ENCODE measurements around the gene CELF2.
"Not testable (repeated sequence)": the region's sequence is repeated elsewhere in the genome, so short reads cannot be mapped to it uniquely, and the experiment has no call there.

The CELF2 gene

DNA sequence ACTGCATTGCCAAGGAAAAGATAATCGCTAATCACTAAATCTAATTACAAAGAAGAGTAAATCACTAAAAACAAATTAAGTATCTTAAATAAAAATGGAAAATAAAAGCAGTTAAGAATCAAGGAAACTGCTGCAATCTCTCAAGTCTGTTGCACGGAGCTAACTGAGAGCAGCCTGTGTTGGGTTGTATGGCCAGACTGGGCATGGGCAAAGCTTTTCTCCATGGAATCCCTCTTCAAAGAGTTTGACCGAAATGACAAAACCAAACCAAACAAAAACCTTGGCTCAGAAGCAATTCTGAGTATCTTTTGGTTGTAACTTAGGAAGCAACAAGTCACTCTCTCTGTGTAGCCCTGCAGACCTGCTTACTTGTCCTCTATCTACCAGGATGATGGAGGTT, 78.8 kb downstream of the CELF2 start:
- DNase-seq (ENCODE audit: low read depth in 3 of 3): no peak

DNA sequence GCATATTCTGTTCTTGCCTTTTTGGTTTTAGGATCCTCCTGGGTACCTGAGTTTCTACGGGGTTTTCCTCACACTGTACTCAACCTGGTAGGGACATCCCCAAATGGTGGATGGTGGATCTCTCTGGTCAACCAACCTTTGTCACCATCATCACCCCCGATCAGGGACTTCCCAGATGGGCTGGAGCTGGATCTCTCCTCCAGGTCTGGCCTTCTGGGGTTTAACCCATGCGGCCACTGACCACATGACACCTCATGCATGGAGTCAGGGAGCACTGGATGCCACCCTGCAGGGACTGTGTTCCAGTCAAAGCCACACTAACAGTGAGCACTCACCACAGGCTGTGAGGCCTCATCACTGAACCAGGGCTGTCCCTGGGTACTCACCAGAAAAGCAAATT, 80.0 kb downstream of the CELF2 start:
- DNase-seq (ENCODE audit: low read depth in 3 of 3): no peak

DNA sequence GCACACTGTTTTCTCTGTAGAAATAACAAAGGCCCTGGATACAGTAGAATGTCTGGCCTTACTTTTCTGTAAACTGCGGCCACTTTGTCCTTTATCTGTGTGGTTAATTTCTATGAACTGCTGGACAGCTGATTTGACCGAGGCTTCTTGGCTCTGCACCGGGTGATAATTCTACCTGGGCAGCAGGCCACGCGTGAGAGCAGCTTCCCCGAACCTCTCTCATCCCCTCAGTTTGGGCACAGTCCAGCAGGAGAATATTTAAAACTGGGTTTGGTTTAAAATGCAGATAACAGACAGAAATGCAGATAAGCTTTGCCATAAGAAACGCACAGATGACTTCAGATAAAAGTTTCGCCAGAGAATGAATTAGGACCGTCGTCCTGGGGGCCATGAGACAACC, 81.0 kb downstream of the CELF2 start:
- DNase-seq (ENCODE audit: low read depth in 3 of 3): no peak

DNA sequence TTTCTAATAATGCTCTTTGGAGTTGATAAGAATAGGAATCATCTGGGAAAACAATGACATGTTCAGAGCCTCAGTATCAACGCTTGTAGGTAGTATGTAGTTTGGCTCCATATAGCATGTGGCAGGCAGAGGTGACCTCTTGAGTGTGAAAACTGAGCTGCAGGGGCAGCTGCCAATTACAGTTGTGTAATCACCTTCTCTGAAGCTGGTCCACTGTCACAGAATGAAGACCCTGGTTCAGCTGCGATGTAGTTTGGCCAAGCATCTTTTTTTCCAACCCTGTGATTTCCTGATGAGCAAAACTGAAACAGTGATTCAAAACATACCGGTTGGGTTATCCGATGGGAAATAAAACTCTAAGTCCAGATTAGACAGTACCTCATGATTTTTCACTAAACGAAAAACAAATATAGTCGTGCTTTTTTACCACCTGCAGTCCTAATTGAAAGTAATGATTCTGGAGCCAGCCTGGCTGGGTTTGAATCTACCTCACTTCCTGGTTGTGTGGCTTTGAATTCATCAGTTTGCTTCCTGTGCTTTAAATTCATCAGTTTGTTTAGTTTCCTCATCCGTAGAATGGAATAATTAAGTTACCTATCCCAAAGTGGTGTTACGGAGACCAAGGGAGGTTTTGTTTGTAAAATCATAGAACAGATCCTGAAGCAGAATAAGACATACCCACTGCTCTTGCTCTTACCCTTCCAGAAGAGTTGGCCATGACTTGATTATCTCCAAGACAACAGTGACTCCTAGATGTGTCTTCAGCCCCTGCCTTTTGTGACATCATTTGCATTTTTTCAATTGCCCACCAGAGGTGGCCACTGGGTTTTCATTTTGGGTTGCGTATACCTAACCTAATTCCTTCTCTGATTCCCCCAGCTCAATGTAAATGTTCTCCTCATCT, 87.4 kb downstream of the CELF2 start:
- DNase-seq (ENCODE audit: low read depth in 3 of 3): no peak

DNA sequence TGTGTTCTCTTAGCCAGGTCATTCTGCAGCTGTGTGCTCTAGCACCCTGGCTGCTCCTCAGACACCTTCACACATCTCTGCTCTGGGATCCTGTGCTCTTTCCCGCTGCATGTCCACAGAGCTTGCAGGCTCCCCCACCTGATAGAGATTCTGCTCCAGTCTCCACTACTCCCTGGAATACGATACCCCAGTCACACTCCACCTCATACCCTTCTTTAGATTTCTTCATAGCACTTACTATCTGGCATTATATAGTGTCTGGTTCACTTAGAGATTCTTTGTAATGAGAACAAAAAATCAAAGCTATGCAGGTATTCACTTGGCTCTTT, 88.0 kb downstream of the CELF2 start:
- DNase-seq (ENCODE audit: low read depth in 3 of 3): no peak

DNA sequence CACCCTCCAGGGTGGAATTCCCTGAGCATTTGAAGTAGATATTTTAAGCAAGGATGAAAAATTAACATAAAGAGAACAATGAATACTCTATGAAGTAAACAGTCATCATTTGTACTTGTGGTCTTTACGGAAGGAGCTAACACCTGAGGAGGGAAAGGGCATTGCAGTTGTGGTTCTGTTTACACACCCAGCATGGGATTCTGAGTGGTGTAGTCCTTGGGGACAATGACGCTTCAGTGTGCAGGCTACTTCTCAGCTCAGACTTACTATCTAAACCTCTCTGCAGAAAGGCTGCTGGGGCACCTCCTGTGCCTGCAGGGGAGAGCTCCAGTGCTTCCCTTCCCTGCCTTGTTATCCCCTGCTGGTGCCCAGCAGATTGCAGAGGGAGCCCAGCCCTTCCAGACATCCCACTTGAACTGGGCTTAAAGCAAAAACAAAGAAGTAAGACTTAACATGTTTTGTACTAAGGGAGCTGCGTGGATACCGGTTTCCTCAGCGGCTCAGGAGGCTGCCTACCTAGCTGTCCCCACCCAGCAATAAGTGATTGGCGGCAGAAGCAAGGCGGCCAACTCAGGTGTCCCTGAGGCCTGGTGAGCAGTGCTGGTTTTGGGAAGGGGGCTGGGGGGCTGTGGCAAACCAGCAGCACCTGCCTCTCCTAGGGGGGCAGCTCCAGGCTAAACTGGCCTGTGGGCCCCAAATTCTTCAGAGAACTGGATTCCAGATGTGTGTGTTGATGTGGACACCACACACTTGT, 89.1 kb downstream of the CELF2 start:
- no peak for DNase-seq (ENCODE audit: low read depth in 3 of 3)

DNA sequence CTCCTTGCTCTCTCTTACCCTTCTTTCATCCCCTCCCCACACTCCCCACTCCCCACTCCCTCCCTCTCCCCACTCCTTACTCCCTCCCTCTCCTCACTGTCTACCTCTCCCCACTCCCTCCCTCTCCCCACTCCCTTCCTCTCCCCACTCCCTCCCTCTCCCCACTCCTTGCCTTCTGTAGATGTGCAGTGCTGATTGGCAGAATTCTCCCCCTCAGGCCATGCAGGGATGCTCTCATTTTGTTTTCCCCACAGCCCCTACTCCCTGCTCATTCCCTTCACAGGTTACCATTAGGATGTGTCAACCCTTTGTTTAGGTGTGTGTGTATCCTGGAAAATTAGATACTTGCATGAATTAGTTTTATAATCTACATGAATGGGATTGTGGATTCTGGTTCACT, 90.3 kb downstream of the CELF2 start:
- DNase-seq (ENCODE audit: low read depth in 3 of 3): no peak

DNA sequence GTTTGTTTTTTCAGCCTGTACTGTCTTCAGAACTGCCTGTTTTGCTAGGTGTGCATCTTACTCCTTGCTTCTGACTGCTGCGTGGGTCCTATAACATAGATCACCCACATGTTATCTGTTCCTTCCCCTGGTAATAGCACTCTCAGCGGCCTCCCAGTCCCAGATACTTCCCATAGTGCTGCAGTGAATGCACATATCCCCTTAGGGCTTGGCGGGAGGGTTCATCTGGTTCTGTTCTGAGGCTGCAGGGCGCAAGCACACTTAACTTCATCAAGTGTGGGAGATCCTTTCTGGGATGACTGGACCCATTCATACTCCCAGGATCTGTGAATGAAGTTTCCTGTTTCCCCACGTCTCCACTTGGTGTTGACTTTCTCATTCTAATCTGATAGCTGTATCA, 90.7 kb downstream of the CELF2 start:
- no peak for DNase-seq (ENCODE audit: low read depth in 3 of 3)

DNA sequence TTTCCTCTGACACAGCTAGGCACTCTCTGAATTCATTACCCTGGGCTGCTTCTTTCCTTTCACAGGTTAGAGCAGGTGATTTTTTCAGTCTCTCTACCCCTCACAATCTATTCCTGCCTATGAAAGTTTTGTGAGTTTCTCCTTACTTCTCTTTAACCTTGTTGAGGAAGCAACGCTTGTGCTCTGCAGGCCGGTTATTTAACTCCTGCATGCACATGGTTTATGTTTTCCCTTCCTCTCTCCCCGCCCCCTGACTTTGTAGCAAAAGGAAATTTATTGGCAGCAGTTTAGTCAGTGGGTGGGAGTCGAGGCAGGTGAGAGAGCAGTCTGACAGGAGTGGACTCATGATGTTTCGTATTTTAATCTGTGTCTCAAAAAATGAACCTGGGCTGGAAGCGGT, 91.9 kb downstream of the CELF2 start:
- no peak for DNase-seq (ENCODE audit: low read depth in 3 of 3)

DNA sequence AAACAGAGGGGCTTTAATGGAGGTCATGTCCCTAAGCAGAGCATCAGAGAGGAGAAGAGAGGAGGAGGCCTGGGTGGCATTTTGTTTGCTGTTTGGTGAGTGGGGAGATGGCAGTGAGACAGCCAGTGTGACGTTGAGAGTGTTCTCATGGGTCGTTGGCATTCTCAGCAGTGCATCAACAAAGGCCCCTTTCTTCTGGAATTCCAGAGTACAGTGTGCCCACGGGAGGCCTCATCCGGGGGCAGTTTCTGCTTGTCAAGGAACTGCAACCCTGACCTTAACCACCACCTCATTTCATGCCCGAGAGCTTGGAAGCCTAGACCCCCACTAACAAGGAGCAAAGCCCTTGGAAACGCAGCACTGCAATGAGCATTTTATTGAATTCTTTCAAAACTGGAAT, 92.9 kb downstream of the CELF2 start:
- DNase-seq (ENCODE audit: low read depth in 3 of 3): no peak

DNA sequence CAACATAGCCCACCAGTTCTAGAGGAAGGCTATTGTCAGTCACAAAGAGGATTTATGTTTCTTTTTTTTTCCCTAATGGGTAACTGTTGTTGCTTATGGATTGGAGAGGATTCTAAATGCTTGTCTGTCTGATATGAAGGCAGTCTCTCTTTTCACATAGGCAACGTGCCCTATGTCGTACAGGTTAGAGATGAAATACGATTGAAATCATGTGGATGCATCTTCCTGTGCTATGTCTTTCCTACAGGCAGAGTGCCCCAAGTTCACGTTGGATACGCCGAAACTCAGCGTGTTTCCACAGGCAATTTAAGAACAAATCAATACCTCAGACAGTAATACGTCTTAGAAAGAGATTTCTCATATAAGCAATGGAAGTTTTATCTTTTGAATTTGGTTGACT, 93.8 kb downstream of the CELF2 start:
- DNase-seq (ENCODE audit: low read depth in 3 of 3): no peak

DNA sequence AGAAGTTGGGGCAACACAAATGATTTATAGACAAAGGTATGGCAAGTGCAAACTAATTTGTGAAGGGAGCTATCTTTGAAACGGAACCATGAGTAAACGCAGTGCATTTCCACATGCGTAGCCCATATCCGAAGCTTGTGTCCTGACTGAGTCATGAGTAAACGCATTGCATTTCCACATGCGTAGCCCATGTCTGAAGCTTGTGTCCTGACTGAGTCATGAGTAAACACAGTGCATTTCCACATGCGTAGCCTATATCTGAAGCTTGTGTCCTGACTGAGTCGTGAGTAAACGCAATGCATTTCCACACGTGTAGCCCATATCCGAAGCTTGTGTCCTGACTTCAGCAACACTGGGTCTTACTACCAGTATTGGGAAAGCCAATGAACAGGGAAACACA, 95.0 kb downstream of the CELF2 start:
- DNase-seq (ENCODE audit: low read depth in 3 of 3): no peak

DNA sequence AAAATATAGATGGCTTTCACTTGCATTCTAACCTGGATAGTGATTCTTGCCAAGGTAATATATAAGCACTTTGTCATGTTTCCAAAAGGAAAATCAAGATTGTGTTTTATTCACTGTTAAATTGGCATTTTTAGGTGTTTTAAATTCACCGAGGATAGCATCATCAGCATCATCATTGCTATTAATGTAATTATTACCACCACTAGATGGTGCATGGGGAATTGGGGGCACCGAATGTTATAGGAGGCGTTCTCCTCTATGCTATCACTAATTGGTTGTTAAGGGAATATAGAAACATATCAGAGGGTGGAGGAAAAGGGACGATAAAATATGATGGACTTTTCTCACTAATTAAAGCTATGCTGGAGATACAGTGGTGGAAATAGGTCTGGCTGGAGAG, 95.5 kb downstream of the CELF2 start:
- DNase-seq (ENCODE audit: low read depth in 3 of 3): no peak

DNA sequence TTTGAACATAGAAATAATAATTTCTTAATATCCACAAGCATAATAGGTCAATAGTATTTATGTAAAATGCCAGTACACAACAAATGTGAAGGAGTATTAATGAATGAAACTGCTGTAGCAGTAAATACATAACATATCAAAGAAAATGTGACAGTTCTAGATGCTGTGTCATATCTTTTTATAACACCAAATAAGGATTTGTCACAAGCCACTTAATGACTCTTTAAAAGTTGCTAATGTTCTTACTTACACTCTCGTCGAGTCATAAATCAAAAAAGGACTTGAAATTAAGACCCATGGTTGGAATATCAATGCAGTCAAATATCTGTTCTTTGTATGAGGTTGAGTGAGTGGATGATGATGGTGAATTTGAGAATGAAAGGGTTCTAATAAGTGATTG, 96.6 kb downstream of the CELF2 start:
- DNase-seq (ENCODE audit: low read depth in 3 of 3): no peak

DNA sequence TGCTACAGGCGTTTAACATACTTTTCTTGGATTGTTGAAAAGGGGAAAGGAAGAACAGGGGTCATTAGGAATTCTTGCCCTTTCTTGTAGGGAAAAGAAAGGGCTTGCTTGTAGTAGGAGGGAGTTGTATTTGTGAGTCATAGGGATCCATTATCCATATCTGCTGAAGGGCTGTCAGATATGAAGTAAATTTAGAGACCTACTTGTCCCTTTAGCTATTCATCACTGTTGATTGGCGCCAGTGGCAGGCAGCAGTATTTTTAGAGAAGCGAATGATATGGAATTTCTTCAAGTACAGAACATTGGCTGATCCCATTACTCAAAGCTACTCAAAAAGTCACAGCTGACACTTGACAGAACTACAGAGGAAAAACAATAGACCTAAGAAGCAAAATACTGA, 97.7 kb downstream of the CELF2 start:
- no peak for DNase-seq (ENCODE audit: low read depth in 3 of 3)

DNA sequence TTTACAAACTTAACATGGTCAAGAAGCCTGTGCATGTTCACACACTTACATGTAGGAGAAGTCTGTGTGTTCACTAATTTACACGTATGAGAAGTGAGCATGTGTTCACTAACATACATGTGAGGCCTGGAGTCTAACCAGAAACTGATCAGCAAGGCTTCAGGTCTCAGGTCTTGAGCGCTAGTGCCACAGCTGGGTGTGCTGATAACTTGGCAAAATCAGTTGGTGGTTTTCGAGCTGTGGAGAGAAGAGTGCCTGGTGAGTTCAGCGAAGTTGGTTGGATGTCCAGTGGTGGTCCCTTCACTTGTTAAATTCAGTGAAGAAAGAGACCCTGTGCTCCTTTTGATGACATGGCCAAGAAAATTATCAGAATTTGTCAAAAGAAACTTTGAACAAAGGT, 98.7 kb downstream of the CELF2 start:
- no peak for DNase-seq (ENCODE audit: low read depth in 3 of 3)

DNA sequence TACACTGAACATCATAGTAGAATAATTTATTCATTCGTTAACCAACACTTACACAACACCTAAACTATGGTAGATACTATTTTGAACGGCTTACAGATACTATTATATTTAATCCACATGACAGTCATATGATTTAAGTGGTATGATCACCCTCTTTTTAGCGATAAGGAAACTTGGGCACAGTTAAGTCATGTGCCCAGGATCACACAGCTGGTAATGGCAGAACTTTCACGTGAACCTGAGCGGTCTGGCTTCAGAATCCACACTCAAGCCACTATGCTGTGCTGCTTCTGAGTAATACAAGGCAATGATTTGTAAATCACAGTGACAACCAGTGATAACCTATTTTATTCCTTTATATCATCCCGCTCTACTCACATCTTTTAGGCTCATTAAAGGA, 99.1 kb downstream of the CELF2 start:
- no peak for DNase-seq (ENCODE audit: low read depth in 3 of 3)

DNA sequence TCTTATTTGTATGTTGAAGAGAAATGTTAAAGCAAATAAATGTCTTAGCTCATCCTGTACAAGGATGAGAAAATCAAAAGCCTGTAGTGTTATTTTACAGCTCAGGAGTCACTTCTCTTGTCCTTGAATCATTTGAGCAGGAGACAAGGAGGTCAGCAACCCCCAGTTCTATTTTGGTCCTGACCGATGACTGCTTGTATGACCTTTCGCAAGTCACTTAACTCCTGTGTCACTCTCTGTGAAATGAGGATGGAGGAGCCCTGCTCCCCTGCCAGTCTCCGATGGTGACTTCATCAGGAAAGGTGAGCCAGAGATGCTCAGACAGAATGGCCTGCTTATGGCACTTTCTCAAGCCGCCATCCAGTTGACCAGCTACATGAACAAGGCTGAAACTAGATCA, 101.0 kb downstream of the CELF2 start:
- DNase-seq (ENCODE audit: low read depth in 3 of 3): no peak

DNA sequence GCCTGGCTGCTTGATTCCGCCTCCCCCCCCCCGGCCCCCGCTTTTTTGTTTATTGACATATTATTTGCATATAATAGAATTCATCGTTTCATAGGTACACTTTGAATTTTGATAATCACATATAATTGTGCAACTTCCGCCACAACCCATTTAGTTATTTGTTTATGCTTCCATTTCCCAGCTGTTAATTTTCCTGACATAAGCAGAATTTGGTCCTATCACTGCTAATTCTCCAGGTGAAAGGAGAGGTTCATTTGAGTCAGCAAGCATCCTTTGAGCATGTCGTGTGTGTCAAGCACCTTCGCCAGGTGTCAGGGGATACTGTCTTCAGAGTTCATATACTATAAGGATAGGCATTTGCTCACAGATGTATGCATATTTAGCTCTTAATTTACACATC, 102.2 kb downstream of the CELF2 start:
- no peak for DNase-seq (ENCODE audit: low read depth in 3 of 3)

DNA sequence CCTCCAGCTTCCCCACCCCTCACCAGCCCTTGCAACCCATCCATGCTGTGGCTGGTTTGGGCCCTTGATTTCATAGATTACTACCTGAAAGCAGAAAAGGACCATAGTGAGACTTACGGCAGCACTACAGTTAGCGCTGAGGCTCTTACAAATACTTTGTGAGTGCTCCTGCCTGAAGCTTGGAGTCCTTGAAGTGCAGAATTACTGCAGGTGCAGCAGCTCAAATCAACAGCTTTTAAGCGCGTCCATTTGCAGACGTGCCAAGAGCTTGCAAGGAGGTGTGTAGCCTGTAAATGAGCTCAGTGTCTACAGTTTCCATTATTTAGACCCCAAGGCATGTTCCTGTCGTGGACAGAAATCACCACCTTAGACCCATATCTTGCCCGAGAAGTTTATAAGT, 103.0 kb downstream of the CELF2 start:
- DNase-seq (ENCODE audit: low read depth in 3 of 3): no peak

DNA sequence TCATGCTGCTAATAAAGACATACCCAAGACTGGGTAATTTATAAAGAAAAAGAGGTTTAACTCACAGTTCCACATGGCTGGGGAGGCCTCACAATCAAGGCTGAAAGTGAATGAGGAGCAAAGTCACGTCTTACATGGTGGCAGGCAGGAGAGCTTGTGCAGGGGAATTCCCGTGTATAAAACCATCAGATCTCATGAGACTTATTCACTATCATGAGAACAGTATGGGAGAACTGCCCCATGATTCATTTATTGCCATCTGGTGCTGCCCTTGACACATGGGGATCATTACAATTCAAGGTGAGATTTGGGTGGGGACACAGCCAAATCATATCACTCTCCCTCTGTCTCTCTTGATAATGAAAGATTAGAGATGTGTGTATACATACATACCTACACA, 106.2 kb downstream of the CELF2 start:
- DNase-seq (ENCODE audit: low read depth in 3 of 3): not testable (repeated sequence)

DNA sequence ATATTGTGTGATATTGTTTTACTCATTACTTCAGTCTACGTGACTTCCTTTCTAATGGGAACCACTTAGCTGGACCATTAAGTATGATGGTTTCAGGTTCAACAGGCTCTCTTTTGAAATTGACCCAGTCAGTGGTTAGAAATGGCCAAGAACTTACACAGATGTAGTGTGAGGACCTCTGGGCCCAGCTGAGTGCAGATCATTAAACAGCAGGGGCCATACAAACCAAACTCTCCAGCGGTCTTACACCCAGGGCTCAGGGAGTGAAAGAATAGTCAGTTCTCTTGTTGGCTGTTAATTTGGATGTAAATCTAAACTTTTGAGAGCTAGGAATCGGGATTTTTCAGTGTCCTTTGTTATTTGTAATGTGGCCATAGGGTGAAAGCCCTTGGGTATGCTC, 107.3 kb downstream of the CELF2 start:
- DNase-seq (ENCODE audit: low read depth in 3 of 3): no peak

DNA sequence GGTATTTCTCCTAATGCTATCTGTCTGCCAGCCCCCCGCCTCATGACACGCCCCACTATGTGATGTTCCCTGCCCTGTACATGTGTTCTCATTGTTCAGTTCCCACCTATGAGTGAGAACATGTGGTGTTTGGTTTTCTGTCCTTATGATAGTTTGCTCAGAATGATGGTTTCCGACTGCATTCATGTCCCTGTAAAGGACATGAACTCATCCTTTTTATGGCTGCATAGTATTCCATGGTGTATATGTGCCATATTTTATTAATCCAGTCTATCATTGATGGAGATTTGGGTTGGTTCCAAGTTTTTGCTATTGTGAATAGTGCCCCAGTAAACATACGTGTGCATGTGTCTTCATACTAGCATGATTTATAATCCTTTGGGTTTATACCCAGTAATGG, 109.3 kb downstream of the CELF2 start:
- DNase-seq (ENCODE audit: low read depth in 3 of 3): not testable (repeated sequence)

All from stimulated activated CD4-positive, alpha-beta T cell treated with anti-CD3 and anti-CD28 coated beads, TNF-alpha, amount 100 ng/mL, for 48 hours (primary cell).